ENCODE measurements around the gene MYO9B. TPM values are rescaled to one million over a fixed set of nuclear protein-coding genes. Genes with fewer than 3 reads are reported as not detected.

MYO9B gene
- total and polyA plus RNA-seq, 9 of the 15 experiments (the other 6 are each of a cell fraction or from before 2014, with no cell fraction given) = 2.4 to 77.6 (median 23.0) TPM

GRCh38 chr19:17215127-17215971 is 139.8 kb downstream of the MYO9B start, which contains the start of gene USE1 (continued):
- TF ChIP-seq, protein P1, sequence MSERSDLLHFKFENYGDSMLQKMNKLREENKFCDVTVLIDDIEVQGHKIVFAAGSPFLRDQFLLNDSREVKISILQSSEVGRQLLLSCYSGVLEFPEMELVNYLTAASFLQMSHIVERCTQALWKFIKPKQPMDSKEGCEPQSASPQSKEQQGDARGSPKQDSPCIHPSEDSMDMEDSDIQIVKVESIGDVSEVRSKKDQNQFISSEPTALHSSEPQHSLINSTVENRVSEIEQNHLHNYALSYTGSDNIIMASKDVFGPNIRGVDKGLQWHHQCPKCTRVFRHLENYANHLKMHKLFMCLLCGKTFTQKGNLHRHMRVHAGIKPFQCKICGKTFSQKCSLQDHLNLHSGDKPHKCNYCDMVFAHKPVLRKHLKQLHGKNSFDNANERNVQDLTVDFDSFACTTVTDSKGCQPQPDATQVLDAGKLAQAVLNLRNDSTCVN (CRISPR knock-in tag; IDR thresholded peaks at IDR 0.05) = no peak
- TF ChIP-seq ELF1 (tag; IDR thresholded peaks at IDR 0.05) (peak; percentile 100), IRF2 (CRISPR knock-in tag; IDR thresholded peaks at IDR 0.05) (no peak), ZNF75A (CRISPR knock-in tag; IDR thresholded peaks at IDR 0.05) (no peak), SIN3B (IDR thresholded peaks at IDR 0.05; ENCODE audit: low read depth) (peak; percentile 95), PREB (CRISPR knock-in tag; IDR thresholded peaks at IDR 0.05) (no peak), ID3 (CRISPR knock-in tag; IDR thresholded peaks at IDR 0.05) (no peak), ID3 (tag; IDR thresholded peaks at IDR 0.05) (no peak; the same call in 1 of the 2 replicates), ZBTB17 (CRISPR knock-in tag; IDR thresholded peaks at IDR 0.05) (no peak), SPI1 (IDR thresholded peaks at IDR 0.05; ENCODE audit: borderline replicate concordance, low read depth, low read length) (peak; percentile 87), DACH1 (IDR thresholded peaks at IDR 0.05; ENCODE audit: partially characterized antibody) (peak; percentile 4), PHF21A (IDR thresholded peaks at IDR 0.05; ENCODE audit: borderline replicate concordance, low read depth) (no peak), SETDB1 (IDR thresholded peaks at IDR 0.05; ENCODE audit: low read length) (no peak), TBL1XR1 (IDR thresholded peaks at IDR 0.05; ENCODE audit: low read length in 2 of 2) (no peak), MLLT1 (IDR thresholded peaks at IDR 0.05) (no peak), MCM7 (IDR thresholded peaks at IDR 0.05) (no peak), TEAD1 (CRISPR knock-in tag; IDR thresholded peaks at IDR 0.05) (peak in 1 of 2 experiments; percentile 67; a peak in 3 of 4 replicates), RCOR1 (IDR thresholded peaks at IDR 0.05; ENCODE audit: borderline replicate concordance in 1 of 2, low read depth in 2 of 2, low read length in 2 of 2) (peak in 1 of 2 experiments; percentile 7; a peak in 1 of 4 replicates), E2F5 (CRISPR knock-in tag; IDR thresholded peaks at IDR 0.05) (no peak), ARHGAP35 (IDR thresholded peaks at IDR 0.05; ENCODE audit: partially characterized antibody) (no peak), MECOM (CRISPR knock-in tag; IDR thresholded peaks at IDR 0.05) (no peak), TEAD2 (tag; IDR thresholded peaks at IDR 0.05) (no peak), C11orf30 (IDR thresholded peaks at IDR 0.05; ENCODE audit: low read depth) (peak; percentile 94)
